Caco-2 (cell line): ENCODE results near the gene WNT2B. TPM values are rescaled to one million over a fixed set of nuclear protein-coding genes. Genes with fewer than 3 reads are reported as not detected.

Experiments used
- BruUV-seq: library from RNA; stranded (reverse); fragments of 400-500 nt; replicated peaks from 2 replicates; lab custom pipeline; 2021; lab: Mats Ljungman, UMichigan
- CTCF ChIA-PET: fragments of 300-600 bp; sonication (Branson Sonifier 250); formaldehyde crosslinking; loops from one replicate; lab custom pipeline; 2022; ENCODE audit warnings: antibody characterized with exemption; lab: Charles Lee
- POLR2A ChIA-PET: fragments of 300-600 bp; sonication (Branson Sonifier 250); formaldehyde crosslinking; loops from one replicate; lab custom pipeline; 2022; ENCODE audit warnings: antibody characterized with exemption; lab: Charles Lee
- DNase-seq, 2 experiments: peaks; one replicate each; pipeline versions ENCODE4 v3.0.0 to v3.0.0-alpha.2; 2020 to 2022
- H3K27me3 ChIP-seq: replicated peaks from 2 replicates; pipeline ENCODE4 v1.6.0; 2011; ENCODE audit warnings: low read length; ENCODE audit not compliant: control insufficient read depth, insufficient read depth
- H3K36me3 ChIP-seq: 2 replicates; pipeline ENCODE4 v1.5.1; 2011; ENCODE audit warnings: low read length; ENCODE audit not compliant: control insufficient read depth, insufficient read depth
- H3K4me1 ChIP-seq: fragments of 250-450 bp; sonication (Bioruptor Pico); 2 replicates; pipeline ENCODE4 v1.5.1; 2020; ENCODE audit warnings: mild to moderate bottlenecking
- H3K4me3 ChIP-seq: 2 replicates; pipeline ENCODE4 v1.5.1; 2011; ENCODE audit warnings: low read depth, mild to moderate bottlenecking, control low read depth, low read length
- H3K9me3 ChIP-seq: fragments of 250-450 bp; sonication (Bioruptor Pico); 2 replicates; pipeline ENCODE4 v1.5.1; 2020; ENCODE audit warnings: mild to moderate bottlenecking, moderate library complexity
- H3K27ac Mint-ChIP-seq: one replicate; pipeline ENCODE4 v1.8.0; 2022; ENCODE audit warnings: mixed read lengths; ENCODE audit not compliant: unreplicated experiment
- H3K27me3 Mint-ChIP-seq: one replicate; pipeline ENCODE4 v1.8.0; 2022; ENCODE audit warnings: mixed read lengths; ENCODE audit not compliant: insufficient read depth, unreplicated experiment
- H3K36me3 Mint-ChIP-seq: one replicate; pipeline ENCODE4 v1.8.0; 2022; ENCODE audit warnings: mild to moderate bottlenecking, mixed read lengths; ENCODE audit not compliant: insufficient read depth, unreplicated experiment
- H3K4me1 Mint-ChIP-seq: one replicate; pipeline ENCODE4 v1.8.0; 2022; ENCODE audit warnings: low read depth, mixed read lengths; ENCODE audit not compliant: unreplicated experiment
- H3K4me3 Mint-ChIP-seq: one replicate; pipeline ENCODE4 v1.8.0; 2022; ENCODE audit warnings: mild to moderate bottlenecking, moderate library complexity, mixed read lengths; ENCODE audit not compliant: unreplicated experiment
- H3K9me3 Mint-ChIP-seq: one replicate; pipeline ENCODE4 v1.8.0; 2022; ENCODE audit warnings: mixed read lengths; ENCODE audit not compliant: unreplicated experiment
- CTCF ChIP-seq, 2 experiments: fragments of 200-600 bp in 1 of 2; IDR thresholded peaks; 1 replicate in 1 of 2; 2 replicates in 1 of 2; pipeline versions ENCODE4 v1.5.1 to v1.8.0; 2011 to 2022; ENCODE audit warnings: antibody characterized with exemption in 1 of 2, control low read depth in 1 of 2, inconsistent platforms in 1 of 2, low read depth in 1 of 2, low read length in 1 of 2, mild to moderate bottlenecking in 1 of 2, moderate library complexity in 1 of 2; ENCODE audit not compliant: insufficient read depth in 1 of 2, severe bottlenecking in 1 of 2, unreplicated experiment in 1 of 2
- intact Hi-C: fragments of 100-400 bp; cut with micrococcal nuclease; formaldehyde crosslinking; loops from one replicate; pipeline ENCODE4 v1.10.0; 2022; ENCODE audit not compliant: unreplicated experiment
- microRNA-seq: library from miRNA; unstranded; fragments of <30 nt; microRNA quantifications from one replicate; pipeline ENCODE4 v1.2.0, GENCODE V29; 2022
- total RNA-seq: library from RNA; stranded (reverse); gene quantifications from 2 replicates; pipeline ENCODE4 v1.2.3, GENCODE V29; 2022

Gene WNT2B
- total RNA-seq, 1 experiment from 2014 or later = 0.70 TPM

- BruUV-seq = no TSS peak
- TF ChIP-seq CTCF (IDR thresholded peaks at IDR 0.05; ENCODE audit: insufficient read depth in 1 of 2, low read depth in 1 of 2, low read length in 1 of 2, severe bottlenecking in 1 of 2, unreplicated experiment in 1 of 2) = no peak
- no peak for DNase-seq
- H3K36me3 ChIP-seq = no peaks in the 10 kb centered on the region
- no peak overlapping the region for H3K27ac Mint-ChIP-seq
- H3K27me3 Mint-ChIP-seq = no peaks in the 10 kb centered on the region
- H3K36me3 Mint-ChIP-seq = no peaks in the 10 kb centered on the region
- H3K4me1 ChIP-seq = no peaks in the 10 kb centered on the region
- CTCF ChIA-PET = no interaction called here
- intact Hi-C loops = loop anchor here (2.0 kb wide), 1 partner anchor 49 kb away; no protein-coding TSS in a partner anchor
- no peaks in the 10 kb centered on the region for H3K4me1 Mint-ChIP-seq
- no peak overlapping the region for H3K4me3 Mint-ChIP-seq
- H3K4me3 ChIP-seq = no peak overlapping the region
- H3K9me3 Mint-ChIP-seq = no peaks in the 10 kb centered on the region
- no peaks in the 10 kb centered on the region for H3K9me3 ChIP-seq
- no peaks in the 10 kb centered on the region for H3K27me3 ChIP-seq
- POLR2A ChIA-PET = no interaction called here
These were observed 57.0 kb downstream of the WNT2B start for GRCh38 chr1:112565800-112566199.

- Mint-ChIP-seq H3K9me3 (no peaks in the 10 kb centered on the region), H3K27ac (no peak overlapping the region), H3K27me3 (no peaks in the 10 kb centered on the region), H3K36me3 (peaks cover 6% of the 10 kb centered on the region), H3K4me1 (no peaks in the 10 kb centered on the region), H3K4me3 (no peak overlapping the region)
- H3K36me3 ChIP-seq = no peaks in the 10 kb centered on the region
- ChIA-PET POLR2A (no interaction called here), CTCF (no interaction called here)
- H3K4me1 ChIP-seq = no peaks in the 10 kb centered on the region
- no peaks in the 10 kb centered on the region for H3K27me3 ChIP-seq
- BruUV-seq = no TSS peak
- intact Hi-C loops = no loop called here
- DNase-seq = no peak
- no peak overlapping the region for H3K4me3 ChIP-seq
- TF ChIP-seq CTCF (IDR thresholded peaks at IDR 0.05; ENCODE audit: insufficient read depth in 1 of 2, low read depth in 1 of 2, low read length in 1 of 2, severe bottlenecking in 1 of 2, unreplicated experiment in 1 of 2) = no peak
- H3K9me3 ChIP-seq = no peaks in the 10 kb centered on the region
These were observed 66.5 kb downstream of the WNT2B start for GRCh38 chr1:112575154-112575804.

- Histone ChIP-seq H3K36me3 (no peaks in the 10 kb centered on the region), H3K4me1 (no peaks in the 10 kb centered on the region), H3K27me3 (no peaks in the 10 kb centered on the region), H3K4me3 (no peak overlapping the region), H3K9me3 (no peaks in the 10 kb centered on the region)
- intact Hi-C loops = no loop called here
- Mint-ChIP-seq H3K27ac (no peak overlapping the region), H3K36me3 (peaks cover 6% of the 10 kb centered on the region), H3K4me3 (no peak overlapping the region), H3K27me3 (no peaks in the 10 kb centered on the region), H3K4me1 (no peaks in the 10 kb centered on the region), H3K9me3 (no peaks in the 10 kb centered on the region)
- CTCF ChIA-PET = no interaction called here
- DNase-seq = no peak
- no peak for TF ChIP-seq CTCF (IDR thresholded peaks at IDR 0.05; ENCODE audit: insufficient read depth in 1 of 2, low read depth in 1 of 2, low read length in 1 of 2, severe bottlenecking in 1 of 2, unreplicated experiment in 1 of 2)
- no TSS peak for BruUV-seq
- POLR2A ChIA-PET = no interaction called here
These were observed 67.5 kb downstream of the WNT2B start for GRCh38 chr1:112576240-112576639.

Small RNA genes within 50 kb of the gene (microRNA-seq; reads per million reads assigned to microRNA genes)
- not detected for gene MIR4256

Other genes starting within 250 kb of the WNT2B start
- 11.3 and 15.0 TPM in 2 replicates for gene CTTNBP2NL, start 112.8 kb upstream of the WNT2B start, total RNA-seq
- 12.6 and 13.6 TPM in 2 replicates for gene ST7L, start 110.2 kb downstream of the WNT2B start, total RNA-seq
- 82.4 and 98.7 TPM in 2 replicates for gene CAPZA1, start 110.9 kb downstream of the WNT2B start, total RNA-seq
- gene MOV10, start 165.7 kb downstream of the WNT2B start, total RNA-seq = 89.8 and 102 TPM in 2 replicates
- 128 and 134 TPM in 2 replicates for gene RHOC, start 198.2 kb downstream of the WNT2B start, total RNA-seq
- 1.1 and 1.5 TPM in 2 replicates for gene PPM1J, start 206.4 kb downstream of the WNT2B start, total RNA-seq